GM12878 (cell line): ENCODE measurements around the gene PRLH. TPM values are rescaled to one million over a fixed set of nuclear protein-coding genes. Genes with fewer than 3 reads are reported as not detected.

Experiments
- ATAC-seq: fragments of 200-7000 bp; cut with Tn5 transposase; 3 replicates; pipeline ENCODE4 v1.9.1; 2020; ENCODE audit warnings: mild to moderate bottlenecking, moderate library complexity
- BruUV-seq: library from RNA; stranded (reverse); fragments of 400-500 nt; replicated peaks from 2 replicates; lab custom pipeline; 2021; lab: Mats Ljungman, UMichigan
- CTCF ChIA-PET: fragments of 300-600 bp; sonication (Branson Sonifier 250); formaldehyde crosslinking; extraction: SDS; loops from one replicate; lab custom pipeline; 2021; ENCODE audit warnings: inconsistent platforms; lab: Yijun Ruan, JAX
- POLR2A ChIA-PET: fragments of 350-600 bp; formaldehyde crosslinking; extraction: SDS; loops from one replicate; lab custom pipeline; 2021; ENCODE audit warnings: inconsistent platforms; lab: Charles Lee
- RAD21 ChIA-PET: fragments of 300-600 bp; sonication (Branson Sonifier 250); formaldehyde crosslinking; loops from one replicate; lab custom pipeline; 2023; ENCODE audit warnings: antibody characterized with exemption; ENCODE audit not compliant: unreplicated experiment; lab: Charles Lee
- SMC1A ChIA-PET: fragments of 300-600 bp; sonication (Branson Sonifier 250); formaldehyde crosslinking; loops from one replicate; lab custom pipeline; 2023; ENCODE audit not compliant: unreplicated experiment, uncharacterized antibody; lab: Charles Lee
- DNase-seq: peaks from one replicate; pipeline ENCODE4 v3.0.0-alpha.2; 2011; ENCODE audit warnings: low read depth, low spot score
- FAIRE-seq: peaks from 3 replicates; lab custom pipeline; 2011; peaks lifted over from hg19 to GRCh38; lab: Jason Lieb, UNC
- H2AFZ ChIP-seq: 2 replicates; pipeline ENCODE4 v1.6.0; 2011; ENCODE audit warnings: low read depth, low read length, control low read depth; ENCODE audit not compliant: control insufficient read depth
- H3K27ac ChIP-seq: 2 replicates; pipeline ENCODE4 v1.5.1; 2011; ENCODE audit warnings: control low read depth; ENCODE audit not compliant: control insufficient read depth, insufficient read depth
- H3K27me3 ChIP-seq, 2 experiments: replicated peaks in 1 of 2; 2 replicates each; pipeline versions ENCODE4 v1.6.0 to v1.6.1; 2011; ENCODE audit warnings: low read length in 1 of 2; ENCODE audit not compliant: control insufficient read depth in 2 of 2, insufficient read depth in 2 of 2
- H3K36me3 ChIP-seq, 2 experiments: 2 replicates each; pipeline ENCODE4 v1.5.1; 2011; ENCODE audit warnings: low read length in 1 of 2; ENCODE audit not compliant: control insufficient read depth in 2 of 2, insufficient read depth in 2 of 2
- H3K4me1 ChIP-seq: 2 replicates; pipeline ENCODE4 v1.6.1; 2011; ENCODE audit warnings: mild to moderate bottlenecking, low read length, moderate library complexity, mixed read lengths; ENCODE audit not compliant: control insufficient read depth, insufficient read depth
- H3K4me2 ChIP-seq: 2 replicates; pipeline ENCODE4 v1.6.0; 2011; ENCODE audit warnings: control low read depth; ENCODE audit not compliant: control insufficient read depth, insufficient read depth
- H3K4me3 ChIP-seq: fragments of 200-600 bp; sonication (generic); 2 replicates; pipeline ENCODE4 v1.5.1; 2016
- H3K79me2 ChIP-seq: 2 replicates; pipeline ENCODE4 v1.6.0; 2011; ENCODE audit warnings: low read length; ENCODE audit not compliant: control insufficient read depth, insufficient read depth
- H3K9ac ChIP-seq: 2 replicates; pipeline ENCODE4 v1.8.0; 2011; ENCODE audit warnings: low read length, control low read depth, mixed read lengths; ENCODE audit not compliant: control insufficient read depth, insufficient read depth
- H3K9me3 ChIP-seq: replicated peaks from 3 replicates; pipeline ENCODE4 v1.5.1; 2011; ENCODE audit warnings: mild to moderate bottlenecking, low read length; ENCODE audit not compliant: control insufficient read depth, insufficient read depth
- H4K20me1 ChIP-seq: 2 replicates; pipeline ENCODE4 v1.6.0; 2011; ENCODE audit not compliant: control insufficient read depth, insufficient read depth
- BHLHE40 ChIP-seq, 2 experiments: fragments of 450-650 bp in 1 of 2; IDR thresholded peaks; 2 replicates each; pipeline ENCODE4 v1.6.1; 2011 to 2017; ENCODE audit warnings: low read depth in 2 of 2, borderline replicate concordance in 1 of 2, improper control_type of control experiment in 1 of 2, low read length in 1 of 2, mild to moderate bottlenecking in 1 of 2
- CBFB ChIP-seq: IDR thresholded peaks from 2 replicates; pipeline ENCODE4 v1.6.1; 2016; ENCODE audit warnings: antibody characterized with exemption, low read depth
- EZH2 ChIP-seq: IDR thresholded peaks from 2 replicates; pipeline ENCODE4 v1.6.1; 2012; ENCODE audit warnings: low read depth, mild to moderate bottlenecking, control low read depth, inconsistent platforms, low read length, borderline replicate concordance; ENCODE audit not compliant: control insufficient read depth
- FOXK2 ChIP-seq: fragments of 450-650 bp; IDR thresholded peaks from 2 replicates; pipeline ENCODE4 v1.6.1; 2017; ENCODE audit warnings: mild to moderate bottlenecking, moderate library complexity
- FOXM1 ChIP-seq: IDR thresholded peaks from 2 replicates; pipeline ENCODE4 v1.6.1; 2012; ENCODE audit warnings: low read depth, mild to moderate bottlenecking, inconsistent platforms, low read length, moderate library complexity
- JUND ChIP-seq: IDR thresholded peaks from 2 replicates; pipeline ENCODE4 v1.6.1; 2012; ENCODE audit warnings: low read depth, mild to moderate bottlenecking, low read length, improper control_type of control experiment, moderate library complexity
- KDM1A ChIP-seq: fragments of 200-600 bp; sonication (generic); IDR thresholded peaks from 2 replicates; pipeline ENCODE4 v1.6.1; 2016; ENCODE audit warnings: borderline replicate concordance
- MAX ChIP-seq: IDR thresholded peaks from 2 replicates; pipeline ENCODE4 v1.6.1; 2012; ENCODE audit warnings: low read depth, low read length, improper control_type of control experiment
- MEF2A ChIP-seq: IDR thresholded peaks from 2 replicates; pipeline ENCODE4 v1.6.1; 2011; ENCODE audit warnings: low read depth, mild to moderate bottlenecking, low read length, moderate library complexity; ENCODE audit not compliant: insufficient read depth
- MYB ChIP-seq: fragments of 150-350 bp; IDR thresholded peaks from 2 replicates; pipeline ENCODE4 v1.6.1; 2014; ENCODE audit warnings: mild to moderate bottlenecking, low read depth, low read length, borderline replicate concordance
- MYC ChIP-seq: IDR thresholded peaks from 2 replicates; pipeline ENCODE4 v1.6.1; 2011; ENCODE audit warnings: mild to moderate bottlenecking, low read length, moderate library complexity, inconsistent platforms; ENCODE audit not compliant: insufficient read depth, insufficient replicate concordance, insufficient read length, severe bottlenecking
- POLR2AphosphoS5 ChIP-seq: IDR thresholded peaks from 2 replicates; pipeline ENCODE4 v1.6.1; 2011; ENCODE audit warnings: mild to moderate bottlenecking, low read length, inconsistent platforms
- RFX5 ChIP-seq: IDR thresholded peaks from 2 replicates; pipeline ENCODE4 v1.6.1; 2011; ENCODE audit warnings: low read depth, low read length, improper control_type of control experiment
- STAT1 ChIP-seq: fragments of 450-650 bp; conservative IDR thresholded peaks from 2 replicates; pipeline ENCODE4 v1.6.1; 2014; ENCODE audit warnings: antibody characterized with exemption, mild to moderate bottlenecking
- TBL1XR1 ChIP-seq: IDR thresholded peaks from 2 replicates; pipeline ENCODE4 v1.6.1; 2012; ENCODE audit warnings: low read depth, low read length, improper control_type of control experiment
- ZNF622 ChIP-seq: fragments of 450-650 bp; IDR thresholded peaks from 2 replicates; pipeline ENCODE4 v1.6.1; 2017; ENCODE audit warnings: mild to moderate bottlenecking, inconsistent platforms
- WGBS: methylation state at CpG from one replicate; pipeline ENCODE4 v1.1.6; 2016; ENCODE audit warnings: low lambda C conversion rate; ENCODE audit not compliant: insufficient replicate concordance, insufficient coverage; ENCODE audit errors: missing lambda C conversion rate; 5-methylcytosine and 5-hydroxymethylcytosine counted together
- in situ Hi-C: fragments of 300-500 bp; cut with MboI; formaldehyde crosslinking; loops from 9 replicates; pipeline ENCODE4 v1.14.3; 2018; ENCODE audit warnings: mixed read lengths
- intact Hi-C: fragments of 100-400 bp; cut with micrococcal nuclease; formaldehyde crosslinking; loops from one replicate; pipeline ENCODE4 v1.14.2; 2022; ENCODE audit not compliant: unreplicated experiment
- polyA plus RNA-seq, 11 experiments: library from polyadenylated mRNA; depleted of rRNA in 4 of 11; unstranded in 6 of 11; stranded (reverse) in 5 of 11; fragments of >200 nt; fragmentation: Nextera tagmentation in 4 of 11; fragmentation: Illumina TruSeq in 1 of 11; extraction: Ambion mirVana in 4 of 11; extraction: Trizol in 1 of 11; gene quantifications; 1 replicate in 1 of 11; 2 replicates in 10 of 11; pipeline versions ENCODE4 v1.2.1 to v1.2.3, GENCODE V29; 2011 to 2016; ENCODE audit warnings: inconsistent platforms in 2 of 11, missing spikeins in 2 of 11, low read depth in 1 of 11
- total RNA-seq, 4 experiments: library from RNA; depleted of rRNA in 3 of 4; stranded (reverse); fragments of >200 nt in 3 of 4; fragmentation: Illumina TruSeq in 1 of 4; extraction: Trizol in 1 of 4; gene quantifications; 2 replicates each; pipeline versions ENCODE4 v1.2.1 to v1.2.3, GENCODE V29; 2013 to 2021
- TF ChIP-seq, protein P1 (sequence below): IDR thresholded peaks from 2 replicates; pipeline ENCODE4 v1.6.1; 2012; ENCODE audit warnings: improper control_type of control experiment, low read depth, low read length; ENCODE audit not compliant: insufficient replicate concordance

The PRLH gene
- total and polyA plus RNA-seq, 10 of the 15 experiments (the other 5 are each of a cell fraction or from before 2014, with no cell fraction given), result not detected

GRCh38 chr2:237538001-237538720 lies 28.2 kb upstream of the PRLH start:
- H2AFZ ChIP-seq, result no peak overlapping the region
- no peak overlapping the region for H3K4me2 ChIP-seq
- in situ Hi-C loops (no loop called here), intact Hi-C loops (no loop called here)
- WGBS, result 54% methylated on average over 29 of the region's 29 CpGs
- H3K27ac ChIP-seq, result no peak overlapping the region
- H3K79me2 ChIP-seq, result no peaks in the 10 kb centered on the region
- FAIRE-seq, result no peak
- no TSS peak for BruUV-seq
- CTCF ChIA-PET, result interaction anchor here (1.5 kb wide), 1 partner anchor 25 kb away, joined by 5 read pairs; no protein-coding TSS in a partner anchor
- no peak overlapping the region for H3K9ac ChIP-seq
- ATAC-seq, result no peak
- H3K27me3 ChIP-seq, result peaks cover 0 to 3% of the 10 kb centered on the region in 2 experiments; a peak in 1 of 4 replicates
- H3K36me3 ChIP-seq, result no peaks in the 10 kb centered on the region
- H3K4me1 ChIP-seq, result peaks cover 6% of the 10 kb centered on the region; the same call in 1 of the 2 replicates
- SMC1A ChIA-PET, result interaction anchor here (0.6 to 3.5 kb wide), 2 partner anchors 19 to 36 kb away, joined by 3 to 16 read pairs; no protein-coding TSS in a partner anchor
- POLR2A ChIA-PET, result no interaction called here
- H4K20me1 ChIP-seq, result no peaks in the 10 kb centered on the region
- RAD21 ChIA-PET, result no interaction called here
- H3K4me3 ChIP-seq, result no peak overlapping the region
- no peaks in the 10 kb centered on the region; the same call in 2 of the 3 replicates for H3K9me3 ChIP-seq
- DNase-seq, result no peak
- TF ChIP-seq BHLHE40 (IDR thresholded peaks at IDR 0.05; ENCODE audit: borderline replicate concordance in 1 of 2, low read depth in 2 of 2, low read length in 1 of 2) (no peak), CBFB (no peak), RFX5 (no peak), FOXK2 (no peak), EZH2 (no peak), MAX (no peak), POLR2AphosphoS5 (no peak), MEF2A (no peak), TBL1XR1 (no peak), ZNF622 (no peak), MYC (no peak), FOXM1 (no peak), MYB (no peak), STAT1 (no peak), KDM1A (no peak), JUND (no peak)
- TF ChIP-seq, protein P1, sequence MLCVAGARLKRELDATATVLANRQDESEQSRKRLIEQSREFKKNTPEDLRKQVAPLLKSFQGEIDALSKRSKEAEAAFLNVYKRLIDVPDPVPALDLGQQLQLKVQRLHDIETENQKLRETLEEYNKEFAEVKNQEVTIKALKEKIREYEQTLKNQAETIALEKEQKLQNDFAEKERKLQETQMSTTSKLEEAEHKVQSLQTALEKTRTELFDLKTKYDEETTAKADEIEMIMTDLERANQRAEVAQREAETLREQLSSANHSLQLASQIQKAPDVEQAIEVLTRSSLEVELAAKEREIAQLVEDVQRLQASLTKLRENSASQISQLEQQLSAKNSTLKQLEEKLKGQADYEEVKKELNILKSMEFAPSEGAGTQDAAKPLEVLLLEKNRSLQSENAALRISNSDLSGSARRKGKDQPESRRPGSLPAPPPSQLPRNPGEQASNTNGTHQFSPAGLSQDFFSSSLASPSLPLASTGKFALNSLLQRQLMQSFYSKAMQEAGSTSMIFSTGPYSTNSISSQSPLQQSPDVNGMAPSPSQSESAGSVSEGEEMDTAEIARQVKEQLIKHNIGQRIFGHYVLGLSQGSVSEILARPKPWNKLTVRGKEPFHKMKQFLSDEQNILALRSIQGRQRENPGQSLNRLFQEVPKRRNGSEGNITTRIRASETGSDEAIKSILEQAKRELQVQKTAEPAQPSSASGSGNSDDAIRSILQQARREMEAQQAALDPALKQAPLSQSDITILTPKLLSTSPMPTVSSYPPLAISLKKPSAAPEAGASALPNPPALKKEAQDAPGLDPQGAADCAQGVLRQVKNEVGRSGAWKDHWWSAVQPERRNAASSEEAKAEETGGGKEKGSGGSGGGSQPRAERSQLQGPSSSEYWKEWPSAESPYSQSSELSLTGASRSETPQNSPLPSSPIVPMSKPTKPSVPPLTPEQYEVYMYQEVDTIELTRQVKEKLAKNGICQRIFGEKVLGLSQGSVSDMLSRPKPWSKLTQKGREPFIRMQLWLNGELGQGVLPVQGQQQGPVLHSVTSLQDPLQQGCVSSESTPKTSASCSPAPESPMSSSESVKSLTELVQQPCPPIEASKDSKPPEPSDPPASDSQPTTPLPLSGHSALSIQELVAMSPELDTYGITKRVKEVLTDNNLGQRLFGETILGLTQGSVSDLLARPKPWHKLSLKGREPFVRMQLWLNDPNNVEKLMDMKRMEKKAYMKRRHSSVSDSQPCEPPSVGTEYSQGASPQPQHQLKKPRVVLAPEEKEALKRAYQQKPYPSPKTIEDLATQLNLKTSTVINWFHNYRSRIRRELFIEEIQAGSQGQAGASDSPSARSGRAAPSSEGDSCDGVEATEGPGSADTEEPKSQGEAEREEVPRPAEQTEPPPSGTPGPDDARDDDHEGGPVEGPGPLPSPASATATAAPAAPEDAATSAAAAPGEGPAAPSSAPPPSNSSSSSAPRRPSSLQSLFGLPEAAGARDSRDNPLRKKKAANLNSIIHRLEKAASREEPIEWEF, result no peak
